GM12874 (cell line): Measurements from ENCODE around the gene DHCR24.

Source experiments
- CTCF ChIP-seq: IDR thresholded peaks from 2 replicates; pipeline ENCODE4 v1.5.1; 2011; ENCODE audit warnings: low read depth, mild to moderate bottlenecking, control low read depth, low read length, moderate library complexity; ENCODE audit not compliant: insufficient read depth

Gene DHCR24

GRCh38 chr1:54857141-54857540 is 29.9 kb downstream of the DHCR24 start:
- no peak for TF ChIP-seq CTCF

DNA sequence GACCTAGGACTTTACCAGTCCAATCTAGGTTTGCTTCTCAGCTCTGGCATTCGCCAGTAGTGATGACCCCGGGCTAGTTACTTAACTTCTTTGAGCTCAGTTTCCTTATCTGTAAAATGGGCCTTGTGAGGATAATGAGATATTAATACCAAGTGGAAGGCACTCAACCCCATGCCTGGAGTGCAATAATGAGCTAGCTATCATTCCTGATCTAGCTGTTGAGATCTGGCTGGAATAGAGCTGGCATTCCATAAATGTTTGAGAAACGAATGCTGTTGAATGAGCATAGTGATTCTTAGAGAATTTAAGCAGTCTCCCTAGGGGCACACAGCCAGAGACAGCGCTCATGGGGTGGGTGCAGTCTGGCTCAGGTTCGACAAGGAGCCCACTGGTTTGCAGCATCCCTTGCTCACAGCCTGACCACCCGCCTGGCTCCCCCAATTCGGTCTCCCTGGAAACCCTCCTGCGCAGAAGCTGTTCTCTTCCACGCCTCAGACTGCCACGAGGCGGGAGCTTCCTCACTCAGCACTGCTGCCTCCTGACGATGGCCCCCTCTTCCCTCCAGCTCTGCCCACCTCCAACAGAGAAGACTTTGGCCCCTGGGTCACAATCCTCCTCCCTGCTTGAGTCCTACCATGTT is 32.5 kb downstream of the DHCR24 start:
- TF ChIP-seq CTCF: no peak

DNA sequence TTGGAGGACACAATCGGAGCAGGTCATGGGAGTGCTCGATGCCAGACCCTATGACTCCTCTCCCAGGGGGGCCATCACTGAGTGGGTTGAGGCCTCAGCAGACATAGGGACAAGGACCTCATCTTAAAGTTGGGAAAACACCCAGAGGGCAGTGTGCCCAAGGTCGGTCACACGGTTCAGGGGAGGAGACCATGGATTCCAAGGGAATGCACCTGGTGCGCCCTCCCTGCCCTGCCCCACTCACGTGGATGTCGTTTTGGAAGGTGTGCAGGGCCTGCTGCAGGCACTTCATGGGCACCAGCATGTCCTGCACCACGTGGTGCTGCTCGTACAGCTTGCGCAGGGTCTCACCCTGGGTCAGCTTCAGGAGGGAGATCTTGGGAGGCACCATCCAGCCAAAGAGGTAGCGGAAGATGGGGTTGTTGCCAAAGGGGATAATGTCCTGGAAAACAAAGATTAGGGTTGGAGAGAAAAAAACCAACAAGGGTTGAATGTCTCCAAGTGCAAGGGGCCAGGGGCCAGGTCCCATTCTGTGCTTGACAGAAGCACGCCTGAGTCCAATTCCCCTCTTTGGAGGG is 33.1 kb downstream of the DHCR24 start:
- no peak for TF ChIP-seq CTCF

- TF ChIP-seq CTCF: no peak
Measured at GRCh38 chr1:54853096-54853792, 33.8 kb downstream of the DHCR24 start.

DNA sequence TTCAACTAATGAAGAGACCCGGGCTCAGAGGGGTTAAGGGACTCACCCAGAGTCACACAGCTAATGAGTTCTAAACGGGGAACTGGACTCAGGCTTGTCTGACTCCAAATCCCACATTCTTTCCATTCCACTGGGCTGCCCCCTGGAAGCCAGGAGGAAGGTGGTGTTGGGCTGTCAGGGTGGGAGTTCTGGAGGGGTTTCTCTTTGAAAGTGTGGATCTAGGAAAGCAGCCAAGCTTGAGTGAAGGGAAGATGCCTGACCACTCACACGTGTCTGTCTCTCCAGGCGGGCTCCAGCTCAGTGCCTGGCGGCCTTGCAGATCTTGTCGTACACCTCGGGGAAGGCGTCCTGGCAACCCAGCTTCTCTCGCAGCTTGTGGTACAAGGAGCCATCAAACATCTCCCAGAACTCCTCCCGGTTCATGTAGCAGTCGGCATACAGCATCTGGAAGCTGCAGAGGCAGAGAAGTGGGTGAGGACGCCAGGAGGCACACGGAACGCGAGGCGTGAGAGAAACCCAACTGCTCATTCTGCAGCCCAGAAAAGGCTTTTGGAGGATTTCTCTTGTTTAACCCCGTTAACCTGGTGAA is 35.0 kb downstream of the DHCR24 start:
- TF ChIP-seq CTCF: no peak

DNA sequence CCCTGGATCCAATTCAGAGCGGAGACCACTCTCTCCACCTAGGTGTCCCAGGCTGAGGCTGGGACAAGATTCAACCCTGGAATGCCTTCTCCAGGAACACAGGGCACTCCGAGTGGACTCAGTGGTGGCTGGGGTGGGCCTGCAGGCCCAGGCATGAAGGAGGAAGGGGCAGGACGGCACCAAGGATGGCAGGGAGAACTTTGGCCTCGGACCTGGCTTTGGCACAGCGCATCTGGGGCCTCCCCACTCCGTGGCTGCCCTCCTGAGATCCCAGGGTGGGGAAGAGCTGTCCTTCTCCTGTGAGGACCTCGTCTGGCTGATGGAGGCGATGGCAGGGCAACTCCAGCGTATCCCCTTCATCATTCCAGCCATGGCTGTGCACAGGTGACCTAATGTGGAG is 35.6 kb downstream of the DHCR24 start:
- TF ChIP-seq CTCF: no peak

DNA sequence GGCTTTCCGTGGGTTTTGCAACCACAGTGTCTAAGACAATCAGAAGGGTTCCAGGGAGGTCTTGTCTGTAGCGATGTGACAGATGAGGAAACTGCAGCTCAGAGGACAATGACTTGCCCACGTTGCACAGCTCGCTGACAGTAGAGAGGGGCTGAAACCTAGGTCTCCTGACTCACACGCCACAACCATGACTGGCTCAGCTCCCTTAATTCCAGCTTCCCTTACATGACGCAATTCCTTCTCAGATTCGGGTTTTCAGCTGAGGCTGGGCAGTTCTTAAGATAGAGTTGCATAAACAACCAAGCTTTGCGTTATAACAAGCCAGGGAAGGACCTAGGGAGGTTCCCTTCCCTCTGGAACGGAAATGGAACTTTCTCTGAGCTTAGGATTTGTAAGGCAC is 36.3 kb downstream of the DHCR24 start:
- no peak for TF ChIP-seq CTCF
